Vagina (tissue), 2 donors: ENCODE results near the gene SCFD2. TPM values are rescaled to one million over a fixed set of nuclear protein-coding genes. Genes with fewer than 3 reads are reported as not detected.

Source experiments
- DNase-seq, 2 donors: peaks; one replicate each; pipeline ENCODE4 v3.0.0-alpha.2; 2017; ENCODE audit errors: extremely low spot score in 2 of 2
- H3K27ac ChIP-seq: fragments of 200-600 bp; sonication (generic); one replicate; pipeline ENCODE4 v1.5.1; 2019
- H3K27me3 ChIP-seq: fragments of 200-600 bp; sonication (generic); one replicate; pipeline ENCODE4 v1.5.1; 2019
- H3K36me3 ChIP-seq, 2 donors: fragments of 200-600 bp; sonication (generic); one replicate each; pipeline ENCODE4 v1.5.1; 2017 to 2019
- H3K4me1 ChIP-seq: fragments of 200-600 bp; sonication (generic); one replicate; pipeline ENCODE4 v1.5.1; 2019
- H3K4me3 ChIP-seq, 2 donors: fragments of 200-600 bp; sonication (generic); 1 replicate in 1 of 2; 2 replicates in 1 of 2; pipeline ENCODE4 v1.5.1; 2016 to 2019
- H3K9me3 ChIP-seq: fragments of 200-600 bp; sonication (generic); one replicate; pipeline ENCODE4 v1.5.1; 2019
- POLR2A ChIP-seq, 2 donors: fragments of 450-650 bp; IDR thresholded peaks; one replicate each; pipeline ENCODE4 v1.6.1; 2017; ENCODE audit warnings: antibody characterized with exemption in 2 of 2, mild to moderate bottlenecking in 2 of 2, moderate library complexity in 2 of 2
- POLR2AphosphoS5 ChIP-seq, 2 donors: sonication (generic); formaldehyde crosslinking; IDR thresholded peaks; one replicate each; pipeline ENCODE4 v1.9.0; 2017; ENCODE audit warnings: antibody characterized with exemption in 2 of 2, mild to moderate bottlenecking in 2 of 2, low read depth in 1 of 2; ENCODE audit not compliant: insufficient read depth in 1 of 2
- intact Hi-C: fragments of 100-400 bp; cut with DNase I; formaldehyde crosslinking; loops from one replicate; pipeline ENCODE4 v1.15.1; 2023
- total RNA-seq: library from RNA; depleted of rRNA; stranded (reverse); fragments of >200 nt; gene quantifications from one replicate; pipeline ENCODE4 v1.2.3, GENCODE V29; 2016
- TF ChIP-seq, protein P1 (sequence below), 3 experiments: fragments of 450-650 bp in 2 of 3; fragments of 200-600 bp in 1 of 3; sonication (generic) in 1 of 3; IDR thresholded peaks; one replicate each; pipeline ENCODE4 v1.5.1; 2017 to 2019; ENCODE audit warnings: antibody characterized with exemption in 3 of 3, mild to moderate bottlenecking in 2 of 3, moderate library complexity in 2 of 3

The SCFD2 gene
- total RNA-seq, 1 donor from 2014 or later: 33.1 TPM

GRCh38 chr4:53007024-53007423 is 358.8 kb downstream of the SCFD2 start:
- DNase-seq: no peak
- H3K4me3 ChIP-seq: no peak overlapping the region
- no peak overlapping the region for H3K27ac ChIP-seq
- TF ChIP-seq POLR2A (IDR thresholded peaks at IDR 0.05): no peak
- no peak for TF ChIP-seq POLR2AphosphoS5 (IDR thresholded peaks at IDR 0.05; ENCODE audit: insufficient read depth in 1 of 2, low read depth in 1 of 2)
- TF ChIP-seq, protein P1, sequence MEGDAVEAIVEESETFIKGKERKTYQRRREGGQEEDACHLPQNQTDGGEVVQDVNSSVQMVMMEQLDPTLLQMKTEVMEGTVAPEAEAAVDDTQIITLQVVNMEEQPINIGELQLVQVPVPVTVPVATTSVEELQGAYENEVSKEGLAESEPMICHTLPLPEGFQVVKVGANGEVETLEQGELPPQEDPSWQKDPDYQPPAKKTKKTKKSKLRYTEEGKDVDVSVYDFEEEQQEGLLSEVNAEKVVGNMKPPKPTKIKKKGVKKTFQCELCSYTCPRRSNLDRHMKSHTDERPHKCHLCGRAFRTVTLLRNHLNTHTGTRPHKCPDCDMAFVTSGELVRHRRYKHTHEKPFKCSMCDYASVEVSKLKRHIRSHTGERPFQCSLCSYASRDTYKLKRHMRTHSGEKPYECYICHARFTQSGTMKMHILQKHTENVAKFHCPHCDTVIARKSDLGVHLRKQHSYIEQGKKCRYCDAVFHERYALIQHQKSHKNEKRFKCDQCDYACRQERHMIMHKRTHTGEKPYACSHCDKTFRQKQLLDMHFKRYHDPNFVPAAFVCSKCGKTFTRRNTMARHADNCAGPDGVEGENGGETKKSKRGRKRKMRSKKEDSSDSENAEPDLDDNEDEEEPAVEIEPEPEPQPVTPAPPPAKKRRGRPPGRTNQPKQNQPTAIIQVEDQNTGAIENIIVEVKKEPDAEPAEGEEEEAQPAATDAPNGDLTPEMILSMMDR (IDR thresholded peaks at IDR 0.05): no peak
- no peaks in the 10 kb centered on the region for H3K36me3 ChIP-seq
- H3K27me3 ChIP-seq: no peaks in the 10 kb centered on the region
- intact Hi-C loops: no loop called here
- H3K4me1 ChIP-seq: peaks cover 15% of the 10 kb centered on the region
- H3K9me3 ChIP-seq: no peaks in the 10 kb centered on the region

DNA sequence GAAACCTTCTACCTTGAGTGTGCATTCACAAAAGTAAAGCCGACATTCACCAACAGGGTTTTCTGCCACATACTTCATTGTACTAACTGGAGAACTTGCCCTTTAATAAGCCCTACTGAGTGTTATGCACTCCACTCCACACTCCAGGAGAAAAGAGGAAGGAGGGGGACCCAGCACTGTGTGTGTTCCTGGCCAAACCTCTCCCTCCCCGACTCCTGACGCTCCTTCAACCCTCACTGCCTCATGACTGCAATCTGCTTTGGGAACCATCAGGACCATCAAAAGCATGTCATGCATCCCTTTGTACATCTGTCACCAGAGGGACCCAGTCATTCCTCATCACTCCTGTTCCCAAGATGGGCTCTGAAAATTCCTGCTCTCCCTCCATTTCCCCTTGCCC is 360.1 kb downstream of the SCFD2 start:
- peaks cover 5% of the 10 kb centered on the region for H3K4me1 ChIP-seq
- no peak for DNase-seq
- H3K4me3 ChIP-seq: no peak overlapping the region
- intact Hi-C loops: no loop called here
- no peak overlapping the region for H3K27ac ChIP-seq
- no peaks in the 10 kb centered on the region for H3K27me3 ChIP-seq
- no peak for TF ChIP-seq POLR2AphosphoS5 (IDR thresholded peaks at IDR 0.05; ENCODE audit: insufficient read depth in 1 of 2, low read depth in 1 of 2)
- TF ChIP-seq, protein P1 (IDR thresholded peaks at IDR 0.05): no peak
- no peak for TF ChIP-seq POLR2A (IDR thresholded peaks at IDR 0.05)
- no peaks in the 10 kb centered on the region for H3K36me3 ChIP-seq
- H3K9me3 ChIP-seq: no peaks in the 10 kb centered on the region

DNA sequence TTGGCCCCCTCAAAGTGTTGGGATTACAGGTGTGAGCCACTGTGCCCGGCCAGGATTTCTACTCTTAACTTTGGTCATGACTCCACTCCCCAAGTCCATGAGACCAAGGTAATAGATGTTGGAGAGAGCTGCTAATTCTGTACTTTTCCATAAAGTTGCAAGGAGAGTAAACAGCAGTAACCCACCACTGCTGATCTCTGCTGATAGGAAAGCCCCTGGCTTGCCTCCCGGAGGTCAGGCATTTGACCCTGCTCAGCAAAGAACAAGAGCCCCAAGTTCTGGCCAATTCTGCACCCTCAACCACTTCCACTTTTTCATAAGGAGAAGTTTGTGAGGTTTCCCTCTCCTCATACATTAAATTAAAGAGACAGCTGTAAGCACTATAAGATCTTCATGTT is 360.7 kb downstream of the SCFD2 start:
- Histone ChIP-seq H3K4me1 (peaks cover 5% of the 10 kb centered on the region), H3K9me3 (no peaks in the 10 kb centered on the region), H3K4me3 (no peak overlapping the region), H3K27ac (no peak overlapping the region), H3K27me3 (no peaks in the 10 kb centered on the region), H3K36me3 (no peaks in the 10 kb centered on the region)
- TF ChIP-seq, protein P1 (IDR thresholded peaks at IDR 0.05): no peak
- TF ChIP-seq POLR2A (IDR thresholded peaks at IDR 0.05) (no peak), POLR2AphosphoS5 (IDR thresholded peaks at IDR 0.05; ENCODE audit: insufficient read depth in 1 of 2, low read depth in 1 of 2) (no peak)
- no peak for DNase-seq
- intact Hi-C loops: no loop called here

DNA sequence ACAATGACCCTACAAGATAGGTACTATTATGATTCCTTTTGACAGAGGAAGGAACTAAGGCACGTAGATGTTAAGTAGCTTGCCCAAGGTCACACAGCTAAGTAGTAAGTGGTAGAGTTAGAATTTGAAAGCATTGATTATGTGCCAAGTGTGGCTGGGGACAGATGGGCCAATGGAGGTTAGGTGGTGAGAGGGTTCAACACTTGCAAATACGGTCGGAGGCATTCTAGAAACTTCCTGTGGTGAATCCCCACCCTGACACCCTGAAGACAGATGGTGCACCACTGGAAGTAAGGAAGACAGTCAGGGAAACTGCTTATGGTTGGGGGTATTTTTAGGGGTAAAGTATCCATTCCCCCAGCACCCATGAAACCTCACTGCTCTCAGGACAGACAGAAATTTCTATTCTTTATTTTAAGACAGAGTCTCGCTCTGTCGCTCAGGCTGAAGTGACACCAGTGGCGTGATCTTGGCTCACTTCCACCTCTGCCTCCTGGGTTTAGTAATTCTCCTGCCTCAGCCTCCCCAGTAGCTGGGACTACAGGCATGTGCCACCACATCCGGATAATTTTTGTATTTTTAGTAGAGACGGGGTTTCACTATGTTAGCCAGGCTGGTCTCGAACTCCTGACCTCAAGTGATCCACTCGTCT is 361.2 kb downstream of the SCFD2 start:
- no peaks in the 10 kb centered on the region for H3K27me3 ChIP-seq
- H3K4me3 ChIP-seq: no peak overlapping the region
- H3K36me3 ChIP-seq: no peaks in the 10 kb centered on the region
- TF ChIP-seq, protein P1 (IDR thresholded peaks at IDR 0.05): no peak
- TF ChIP-seq POLR2A (IDR thresholded peaks at IDR 0.05) (no peak), POLR2AphosphoS5 (IDR thresholded peaks at IDR 0.05; ENCODE audit: insufficient read depth in 1 of 2, low read depth in 1 of 2) (no peak)
- intact Hi-C loops: no loop called here
- H3K4me1 ChIP-seq: peaks cover 3% of the 10 kb centered on the region
- DNase-seq: no peak
- no peaks in the 10 kb centered on the region for H3K9me3 ChIP-seq
- no peak overlapping the region for H3K27ac ChIP-seq

DNA sequence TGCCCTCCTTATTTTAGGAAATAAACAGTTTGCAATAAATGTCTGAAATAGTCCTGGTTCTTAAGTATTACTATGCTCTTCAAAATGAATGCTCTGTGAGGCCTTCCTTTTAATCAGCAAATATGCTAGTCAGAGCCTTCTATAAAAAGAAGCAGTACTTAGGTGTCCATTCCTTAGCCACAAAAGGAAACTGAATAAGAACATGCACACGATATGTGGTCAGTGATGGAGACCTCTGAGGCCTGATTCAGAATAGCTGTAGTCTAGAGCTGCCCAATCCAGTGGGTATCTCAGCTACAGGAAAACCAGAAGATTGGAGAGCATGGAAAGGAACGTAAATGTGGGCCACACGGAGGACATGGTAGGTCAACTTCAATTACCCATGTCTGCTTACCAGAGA is 361.9 kb downstream of the SCFD2 start:
- intact Hi-C loops: no loop called here
- Histone ChIP-seq H3K27me3 (no peaks in the 10 kb centered on the region), H3K4me3 (no peak overlapping the region), H3K4me1 (no peaks in the 10 kb centered on the region), H3K9me3 (no peaks in the 10 kb centered on the region), H3K36me3 (no peaks in the 10 kb centered on the region), H3K27ac (no peak overlapping the region)
- TF ChIP-seq POLR2A (IDR thresholded peaks at IDR 0.05) (no peak), POLR2AphosphoS5 (IDR thresholded peaks at IDR 0.05; ENCODE audit: insufficient read depth in 1 of 2, low read depth in 1 of 2) (no peak)
- TF ChIP-seq, protein P1 (IDR thresholded peaks at IDR 0.05): no peak
- no peak for DNase-seq
